ENCODE data around the gene GPX4.

DNA sequence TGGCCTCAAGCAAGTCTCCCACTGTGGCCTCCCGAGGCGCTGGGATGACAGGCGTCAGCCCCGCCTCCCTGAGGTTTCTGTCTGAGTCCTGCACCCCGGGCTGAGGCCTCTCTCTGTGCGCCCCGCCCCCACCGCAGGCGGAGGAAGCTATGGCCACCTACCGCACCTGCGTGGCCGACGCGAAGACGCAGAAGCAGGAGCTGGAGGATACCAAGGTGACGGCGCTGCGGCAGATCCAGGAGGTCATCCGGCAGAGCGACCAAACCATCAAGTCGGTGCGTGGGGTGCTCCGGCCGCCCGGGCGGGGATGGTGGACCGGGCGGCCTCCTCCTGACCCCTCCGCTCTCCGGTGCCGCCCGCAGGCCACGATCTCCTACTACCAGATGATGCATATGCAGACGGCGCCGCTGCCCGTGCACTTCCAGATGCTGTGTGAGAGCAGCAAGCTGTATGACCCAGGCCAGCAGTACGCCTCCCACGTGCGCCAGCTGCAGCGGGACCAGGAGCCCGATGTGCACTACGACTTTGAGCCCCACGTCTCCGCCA, 24.2 kb upstream of the GPX4 start:
- TF ChIP-seq, protein P1, sequence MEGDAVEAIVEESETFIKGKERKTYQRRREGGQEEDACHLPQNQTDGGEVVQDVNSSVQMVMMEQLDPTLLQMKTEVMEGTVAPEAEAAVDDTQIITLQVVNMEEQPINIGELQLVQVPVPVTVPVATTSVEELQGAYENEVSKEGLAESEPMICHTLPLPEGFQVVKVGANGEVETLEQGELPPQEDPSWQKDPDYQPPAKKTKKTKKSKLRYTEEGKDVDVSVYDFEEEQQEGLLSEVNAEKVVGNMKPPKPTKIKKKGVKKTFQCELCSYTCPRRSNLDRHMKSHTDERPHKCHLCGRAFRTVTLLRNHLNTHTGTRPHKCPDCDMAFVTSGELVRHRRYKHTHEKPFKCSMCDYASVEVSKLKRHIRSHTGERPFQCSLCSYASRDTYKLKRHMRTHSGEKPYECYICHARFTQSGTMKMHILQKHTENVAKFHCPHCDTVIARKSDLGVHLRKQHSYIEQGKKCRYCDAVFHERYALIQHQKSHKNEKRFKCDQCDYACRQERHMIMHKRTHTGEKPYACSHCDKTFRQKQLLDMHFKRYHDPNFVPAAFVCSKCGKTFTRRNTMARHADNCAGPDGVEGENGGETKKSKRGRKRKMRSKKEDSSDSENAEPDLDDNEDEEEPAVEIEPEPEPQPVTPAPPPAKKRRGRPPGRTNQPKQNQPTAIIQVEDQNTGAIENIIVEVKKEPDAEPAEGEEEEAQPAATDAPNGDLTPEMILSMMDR (conservative IDR thresholded peaks at IDR 0.05; ENCODE audit: low read length), result no peak
- no peak for TF ChIP-seq EZH2phosphoT487 (IDR thresholded peaks at IDR 0.05; ENCODE audit: borderline replicate concordance, low read depth, low read length)

All from OCI-LY7 (cell line).